Raji (cell line): ENCODE measurements around the gene PCNX3.

Source experiments
- POLR2A ChIP-seq: IDR thresholded peaks from 2 replicates; pipeline ENCODE4 v1.6.1; 2011; ENCODE audit warnings: low read depth, low read length, control low read depth; ENCODE audit not compliant: insufficient read depth

PCNX3 gene

GRCh38 chr11:65655570-65656332, 40.2 kb downstream of the PCNX3 start:
- TF ChIP-seq POLR2A, result no peak

- no peak for TF ChIP-seq POLR2A
These were observed 41.9 kb downstream of the PCNX3 start for GRCh38 chr11:65657426-65657825.

- TF ChIP-seq POLR2A, result no peak
These were observed 42.8 kb downstream of the PCNX3 start for GRCh38 chr11:65658174-65659021.

GRCh38 chr11:65660038-65660437, 44.5 kb downstream of the PCNX3 start:
- TF ChIP-seq POLR2A, result no peak

GRCh38 chr11:65661599-65662246, 46.1 kb downstream of the PCNX3 start:
- no peak for TF ChIP-seq POLR2A

- TF ChIP-seq POLR2A, result no peak
These were observed 46.7 kb downstream of the PCNX3 start for GRCh38 chr11:65662247-65662798.

GRCh38 chr11:65662799-65663638, 47.4 kb downstream of the PCNX3 start, which contains the start of gene RELA:
RELA (minus strand) TSS chr11:65662916; CDS start chr11:65662832, 84 bp downstream.
- TF ChIP-seq POLR2A, result peak; percentile 66

GRCh38 chr11:65663639-65664200, 48.1 kb downstream of the PCNX3 start:
- peak; percentile 4; the same call in 1 of the 2 replicates for TF ChIP-seq POLR2A

- TF ChIP-seq POLR2A, result no peak
These were observed 56.7 kb downstream of the PCNX3 start for GRCh38 chr11:65672180-65672860.

- no peak for TF ChIP-seq POLR2A
These were observed 57.4 kb downstream of the PCNX3 start for GRCh38 chr11:65672982-65673381.

GRCh38 chr11:65680192-65680743, 64.7 kb downstream of the PCNX3 start:
- TF ChIP-seq POLR2A, result no peak

GRCh38 chr11:65685981-65686380, 70.4 kb downstream of the PCNX3 start:
- TF ChIP-seq POLR2A, result no peak
